ENCODE results near the gene PCMTD2. TPM values are rescaled to one million over a fixed set of nuclear protein-coding genes. Genes with fewer than 3 reads are reported as not detected.

The PCMTD2 gene
- total and polyA plus RNA-seq, 10 of the 15 experiments (the other 5 are each of a cell fraction or from before 2014, with no cell fraction given), result 6.8 to 36.8 (median 16.5) TPM

DNA sequence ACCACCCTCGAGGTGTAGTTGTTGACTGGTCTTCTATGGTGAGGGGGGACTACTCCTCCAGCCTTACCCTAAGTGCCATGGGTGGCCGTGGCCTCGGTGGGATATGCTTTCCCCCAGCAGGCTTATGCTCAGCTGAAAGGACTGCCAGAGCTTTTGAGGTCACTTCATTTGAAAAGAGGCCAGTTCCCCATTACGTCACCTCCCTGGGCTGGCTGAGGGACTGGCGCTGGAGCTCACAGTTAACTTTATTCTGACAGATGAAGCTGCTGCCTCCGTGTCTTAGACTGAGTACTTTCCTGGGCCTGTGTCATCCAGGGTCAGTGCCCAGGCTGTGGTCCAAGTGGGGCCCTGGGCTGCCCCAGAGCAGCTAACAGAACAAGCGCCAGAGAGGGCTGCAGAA lies 42.8 kb upstream of the PCMTD2 start:
- BruUV-seq (replicated peaks), result no TSS peak
- Histone ChIP-seq H3K27me3 (replicated peaks in 1 of 2; ENCODE audit: control insufficient read depth in 2 of 2, insufficient read depth in 2 of 2, low read length in 1 of 2) (peaks cover 4% of the 10 kb centered on the region in 2 experiments; a peak in 2 of 4 replicates), H3K4me3 (no peak overlapping the region), H3K36me3 (ENCODE audit: control insufficient read depth in 2 of 2, insufficient read depth in 2 of 2, low read length in 1 of 2) (no peaks in the 10 kb centered on the region), H3K9me3 (replicated peaks; ENCODE audit: control insufficient read depth, insufficient read depth, low read length) (no peaks in the 10 kb centered on the region), H3K79me2 (ENCODE audit: control insufficient read depth, insufficient read depth, low read length) (no peaks in the 10 kb centered on the region), H3K4me1 (ENCODE audit: control insufficient read depth, insufficient read depth, low read length) (no peaks in the 10 kb centered on the region), H4K20me1 (ENCODE audit: control insufficient read depth, insufficient read depth) (no peaks in the 10 kb centered on the region), H3K4me2 (ENCODE audit: control insufficient read depth, insufficient read depth) (no peak overlapping the region), H3K27ac (ENCODE audit: control insufficient read depth, insufficient read depth) (no peak overlapping the region), H2AFZ (ENCODE audit: control insufficient read depth, low read depth, low read length) (no peak overlapping the region), H3K9ac (ENCODE audit: control insufficient read depth, insufficient read depth, low read length) (no peak overlapping the region)
- ChIA-PET POLR2A (no interaction called here), RAD21 (ENCODE audit: unreplicated experiment) (no interaction called here), CTCF (no interaction called here), SMC1A (ENCODE audit: uncharacterized antibody, unreplicated experiment) (no interaction called here)
- DNase-seq (ENCODE audit: low read depth, low spot score) (no peak), FAIRE-seq (no peak), ATAC-seq (no peak)
- TF ChIP-seq ATF7 (IDR thresholded peaks at IDR 0.05; ENCODE audit: low read depth) (peak; percentile 60), GATAD2B (conservative IDR thresholded peaks at IDR 0.05; ENCODE audit: low read depth) (no peak)
- WGBS (ENCODE audit: insufficient coverage, insufficient replicate concordance, low lambda C conversion rate, missing lambda C conversion rate), result 3% methylated on average over 7 of the region's 7 CpGs
- intact Hi-C loops (cut with micrococcal nuclease; ENCODE audit: unreplicated experiment), result no loop called here
- in situ Hi-C loops (cut with MboI), result no loop called here

- Histone ChIP-seq H3K27ac (ENCODE audit: control insufficient read depth, insufficient read depth) (no peak overlapping the region), H3K9ac (ENCODE audit: control insufficient read depth, insufficient read depth, low read length) (no peak overlapping the region), H3K27me3 (replicated peaks in 1 of 2; ENCODE audit: control insufficient read depth in 2 of 2, insufficient read depth in 2 of 2, low read length in 1 of 2) (peaks cover 2 to 4% of the 10 kb centered on the region in 2 experiments; a peak in 3 of 4 replicates), H2AFZ (ENCODE audit: control insufficient read depth, low read depth, low read length) (no peak overlapping the region), H3K4me3 (no peak overlapping the region), H3K4me1 (ENCODE audit: control insufficient read depth, insufficient read depth, low read length) (no peaks in the 10 kb centered on the region), H3K36me3 (ENCODE audit: control insufficient read depth in 2 of 2, insufficient read depth in 2 of 2, low read length in 1 of 2) (no peaks in the 10 kb centered on the region), H3K9me3 (replicated peaks; ENCODE audit: control insufficient read depth, insufficient read depth, low read length) (no peaks in the 10 kb centered on the region), H3K4me2 (ENCODE audit: control insufficient read depth, insufficient read depth) (no peak overlapping the region), H3K79me2 (ENCODE audit: control insufficient read depth, insufficient read depth, low read length) (no peaks in the 10 kb centered on the region), H4K20me1 (ENCODE audit: control insufficient read depth, insufficient read depth) (no peaks in the 10 kb centered on the region)
- ATAC-seq (no peak), DNase-seq (ENCODE audit: low read depth, low spot score) (no peak), FAIRE-seq (no peak)
- ChIA-PET SMC1A (ENCODE audit: uncharacterized antibody, unreplicated experiment) (no interaction called here), RAD21 (ENCODE audit: unreplicated experiment) (no interaction called here), CTCF (no interaction called here), POLR2A (no interaction called here)
- intact Hi-C loops (cut with micrococcal nuclease; ENCODE audit: unreplicated experiment) (no loop called here), in situ Hi-C loops (cut with MboI) (no loop called here)
- 44% methylated on average over 10 of the region's 10 CpGs for WGBS (ENCODE audit: insufficient coverage, insufficient replicate concordance, low lambda C conversion rate, missing lambda C conversion rate)
- no TSS peak for BruUV-seq (replicated peaks)
- TF ChIP-seq E2F4 (IDR thresholded peaks at IDR 0.05; ENCODE audit: low read depth, low read length) (no peak), BCL11A (IDR thresholded peaks at IDR 0.05; ENCODE audit: low read depth, low read length) (no peak), CHD4 (IDR thresholded peaks at IDR 0.05) (no peak), TARDBP (IDR thresholded peaks at IDR 0.05; ENCODE audit: borderline replicate concordance) (no peak), CBX5 (IDR thresholded peaks at IDR 0.05; ENCODE audit: low read depth) (no peak), CBX3 (IDR thresholded peaks at IDR 0.05; ENCODE audit: borderline replicate concordance, low read depth) (no peak), E2F8 (IDR thresholded peaks at IDR 0.05; ENCODE audit: low read depth, partially characterized antibody) (no peak), CHD1 (IDR thresholded peaks at IDR 0.05; ENCODE audit: low read depth, low read length) (no peak)
Measured at GRCh38 chr20:64214113-64214512, 41.4 kb upstream of the PCMTD2 start.

Data from GM12878 (cell line).